Esophagus muscularis mucosa (tissue), 4 donors: ENCODE data around the gene SNX27.

Experiments
- CTCF ChIP-seq, 3 experiments: fragments of 200-600 bp in 2 of 3; fragments of 450-650 bp in 1 of 3; sonication (generic) in 2 of 3; IDR thresholded peaks; one replicate each; pipeline ENCODE4 v1.5.1; 2017 to 2019; ENCODE audit warnings: antibody characterized with exemption in 3 of 3, mild to moderate bottlenecking in 2 of 3, moderate library complexity in 1 of 3
- EP300 ChIP-seq: sonication (generic); formaldehyde crosslinking; IDR thresholded peaks from one replicate; pipeline ENCODE4 v1.6.1; 2017; ENCODE audit warnings: antibody characterized with exemption
- POLR2A ChIP-seq: fragments of 450-650 bp; IDR thresholded peaks from one replicate; pipeline ENCODE4 v1.6.1; 2017; ENCODE audit warnings: antibody characterized with exemption, moderate library complexity, mild to moderate bottlenecking, low read depth
- POLR2AphosphoS5 ChIP-seq, 2 donors: sonication (generic); formaldehyde crosslinking; IDR thresholded peaks; one replicate each; pipeline ENCODE4 v1.6.1; 2017; ENCODE audit warnings: antibody characterized with exemption in 2 of 2

- TF ChIP-seq CTCF (IDR thresholded peaks at IDR 0.05), result no peak
- TF ChIP-seq EP300, result no peak
- TF ChIP-seq POLR2AphosphoS5 (IDR thresholded peaks at IDR 0.05), result no peak
- no peak for TF ChIP-seq POLR2A
Observed at GRCh38 chr1:151606857-151607256, 5.0 kb upstream of the SNX27 start.
